HuH-7.5 (cell line): ENCODE data around the gene COL9A3.

ENCODE experiments used
- DNase-seq: peaks from one replicate; pipeline ENCODE4 v3.0.0; 2011; ENCODE audit warnings: low spot score

The COL9A3 gene

DNA sequence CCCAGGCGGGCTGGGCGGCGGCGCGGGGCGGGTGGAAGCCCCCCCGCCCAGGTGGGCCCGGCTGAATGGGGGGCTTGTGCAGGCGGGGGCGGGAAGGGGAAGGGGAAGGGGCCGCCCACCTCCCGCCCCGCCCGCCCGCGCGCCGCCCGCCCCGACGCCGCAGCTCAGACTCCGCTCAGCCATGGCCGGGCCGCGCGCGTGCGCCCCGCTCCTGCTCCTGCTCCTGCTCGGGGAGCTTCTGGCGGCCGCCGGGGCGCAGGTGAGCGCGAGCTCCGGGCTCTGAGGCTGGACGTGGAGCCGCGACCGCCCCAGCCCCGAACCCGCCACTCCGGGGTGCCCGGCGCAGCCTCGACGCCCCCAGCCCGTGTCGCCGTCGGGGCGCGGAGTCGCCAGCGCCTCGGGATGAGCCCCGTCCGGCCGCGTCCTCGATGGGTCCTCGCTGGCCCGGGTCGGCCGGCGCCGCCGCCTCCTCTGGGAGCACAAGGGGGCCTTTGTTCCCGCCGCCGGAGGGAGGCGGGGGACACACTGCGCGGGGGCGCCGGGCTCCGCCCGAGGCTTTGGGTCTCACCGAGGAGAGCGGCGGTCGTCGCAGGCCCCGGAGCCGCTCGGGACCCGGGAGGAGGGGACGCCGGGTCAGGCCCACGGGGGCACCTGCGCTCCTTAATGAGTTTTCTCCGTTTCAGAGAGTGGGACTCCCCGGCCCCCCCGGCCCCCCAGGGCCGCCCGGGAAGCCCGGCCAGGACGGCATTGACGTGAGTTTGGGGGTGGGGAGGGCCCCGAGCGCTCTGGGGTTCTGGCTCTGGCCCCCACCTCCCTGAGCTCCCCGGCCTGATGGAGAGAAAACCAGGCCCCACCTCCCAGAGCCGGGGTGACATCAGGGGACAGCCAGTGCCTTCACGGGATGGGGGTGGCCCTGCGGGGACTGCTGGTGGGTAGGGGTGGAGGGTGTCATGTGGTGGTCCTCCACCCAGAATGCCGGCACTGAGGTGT, at the start of gene COL9A3:
Gene COL9A3 (plus strand): TSS at position 167 of the 990 bp plus-strand sequence. CDS start 15 bp downstream, at position 182.
- DNase-seq, result no peak

DNA sequence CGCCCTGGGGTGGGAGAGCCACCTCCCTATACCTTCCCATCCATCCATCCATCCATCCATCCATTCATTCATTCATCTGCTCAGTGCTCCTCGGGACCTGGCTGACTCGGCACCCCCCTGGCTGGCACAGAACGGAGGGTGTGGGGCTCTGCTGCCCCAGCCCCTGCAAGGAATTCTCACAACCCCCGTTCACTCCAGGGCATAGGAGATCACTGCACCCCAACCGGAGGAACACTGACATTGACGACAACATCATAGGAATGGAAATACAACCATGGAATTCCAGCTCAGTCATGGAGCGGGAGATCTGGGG, 48.7 kb upstream of the COL9A3 start:
- no peak for DNase-seq

DNA sequence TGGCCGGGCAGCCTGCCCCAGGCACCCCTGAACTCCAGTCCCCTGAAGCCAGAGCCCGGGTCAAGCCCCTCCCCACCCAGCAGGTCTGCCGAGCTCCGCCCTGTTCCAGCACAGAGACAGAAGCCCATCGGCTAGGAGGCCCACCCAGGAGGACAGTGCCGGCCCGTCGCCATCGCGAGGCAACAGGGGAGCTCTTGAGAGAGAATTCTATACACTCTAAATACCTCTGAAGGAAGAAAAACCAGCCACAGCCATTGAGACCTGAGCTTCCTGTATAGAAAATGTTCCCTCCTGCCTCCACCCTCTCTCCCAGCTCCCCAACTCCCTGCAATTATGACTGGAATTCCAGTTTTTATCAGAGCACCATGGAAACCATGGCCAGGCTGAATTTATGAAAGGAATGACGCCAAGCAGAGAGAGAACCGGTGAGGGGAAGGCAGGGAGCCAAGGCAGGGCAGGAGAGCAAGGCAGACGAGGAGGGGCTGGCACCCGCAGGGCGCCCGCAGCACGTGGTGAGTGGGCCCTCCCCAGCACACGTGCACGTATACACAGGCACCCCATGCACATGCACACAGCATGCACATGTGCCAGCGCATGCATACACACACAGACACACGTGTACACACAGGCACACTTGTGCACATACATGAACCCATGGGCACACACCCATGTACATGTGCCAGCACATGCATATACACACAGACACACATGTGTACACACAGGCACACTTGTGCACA, 48.1 kb upstream of the COL9A3 start:
- DNase-seq, result no peak

DNA sequence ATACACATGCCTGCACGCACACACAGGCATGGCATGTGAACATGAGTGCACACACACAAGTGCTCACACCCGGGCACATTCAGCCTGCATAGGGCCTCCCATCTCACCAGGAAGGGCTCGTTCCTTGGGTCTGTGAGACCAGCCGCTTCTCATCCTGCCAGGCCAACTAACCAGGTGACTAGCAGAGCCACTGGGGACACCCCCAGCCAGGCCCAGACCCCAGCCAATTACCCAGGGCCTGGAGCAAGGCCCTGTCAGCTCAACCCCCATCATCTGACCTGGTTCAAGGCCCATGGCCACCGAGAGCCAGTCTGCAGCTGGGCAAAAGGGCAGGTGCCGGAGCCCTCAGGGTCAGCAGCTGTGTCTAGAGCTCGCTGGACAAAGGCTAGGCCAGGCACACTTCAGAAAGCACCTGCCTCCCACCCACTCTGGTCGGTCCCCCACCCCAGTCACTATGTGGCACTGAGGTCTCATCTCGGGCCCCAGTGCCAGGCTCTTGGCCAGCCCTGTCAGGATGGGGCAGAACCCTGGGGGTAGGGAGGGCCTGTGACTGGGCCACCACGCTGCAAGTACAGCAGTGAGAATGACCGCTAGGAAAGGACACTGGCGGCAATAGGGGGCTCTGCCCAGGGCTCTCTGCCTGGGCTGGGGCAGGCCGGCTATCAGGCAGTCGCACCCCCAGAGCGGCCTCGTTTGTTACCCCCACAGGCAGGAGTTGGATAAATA, 47.3 kb upstream of the COL9A3 start:
- DNase-seq, result no peak

DNA sequence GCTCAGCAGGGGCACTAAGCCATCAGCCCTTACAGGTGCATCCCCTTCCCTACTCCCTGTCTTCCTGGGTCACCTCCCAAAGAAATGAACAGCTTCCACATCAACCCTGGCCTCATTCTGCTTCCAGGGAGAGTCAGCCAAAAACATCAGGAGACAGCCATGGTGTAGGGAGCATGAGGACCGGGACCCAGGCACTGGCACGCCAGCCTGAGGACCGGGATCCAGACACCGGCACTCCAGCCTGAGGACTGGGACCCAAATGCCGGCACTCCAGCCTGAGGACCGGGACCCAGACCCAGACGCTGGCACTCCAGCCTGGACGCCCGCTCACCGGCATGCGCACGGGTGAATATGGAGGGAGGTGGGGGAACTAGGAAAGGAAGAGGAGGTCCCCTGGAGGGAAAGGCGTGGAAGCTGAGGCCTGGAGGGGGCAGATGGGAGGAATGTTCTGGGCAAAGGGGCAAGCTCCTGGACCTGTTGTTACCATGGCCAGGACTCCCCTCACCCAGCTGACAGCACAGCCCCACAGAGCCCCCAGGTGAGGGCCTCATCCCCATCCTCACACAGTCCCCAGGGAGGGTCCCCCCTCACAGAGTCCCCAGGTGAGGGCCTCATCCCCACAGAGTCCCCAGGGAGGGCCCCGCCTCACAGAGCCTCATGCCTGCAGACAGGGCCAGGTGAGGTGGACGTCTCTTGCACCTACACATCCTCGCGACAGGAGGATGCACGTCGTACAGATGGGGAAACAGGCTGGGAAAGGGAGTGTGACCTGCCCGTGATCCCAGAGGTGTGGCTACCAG, 46.5 kb upstream of the COL9A3 start:
- no peak for DNase-seq

DNA sequence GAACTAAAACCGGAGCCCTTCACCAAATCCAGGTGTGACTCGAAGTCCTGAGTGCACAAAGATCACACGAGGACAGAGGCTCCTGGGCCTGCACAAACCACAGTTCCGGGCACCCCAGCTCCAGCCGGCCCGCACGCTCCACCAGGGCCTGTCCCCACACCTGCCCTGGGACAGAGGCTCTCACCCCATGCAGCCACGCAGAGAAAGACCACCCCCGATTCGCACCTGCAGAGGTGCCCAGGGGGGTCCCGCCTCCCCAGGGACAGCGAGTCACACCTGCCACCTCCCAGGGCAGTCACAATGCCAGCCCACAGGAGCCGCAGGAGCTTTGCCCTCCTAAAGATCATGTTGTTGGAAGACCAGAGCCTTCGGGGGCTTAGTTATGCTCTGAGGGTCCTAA, 45.9 kb upstream of the COL9A3 start:
- DNase-seq, result no peak

DNA sequence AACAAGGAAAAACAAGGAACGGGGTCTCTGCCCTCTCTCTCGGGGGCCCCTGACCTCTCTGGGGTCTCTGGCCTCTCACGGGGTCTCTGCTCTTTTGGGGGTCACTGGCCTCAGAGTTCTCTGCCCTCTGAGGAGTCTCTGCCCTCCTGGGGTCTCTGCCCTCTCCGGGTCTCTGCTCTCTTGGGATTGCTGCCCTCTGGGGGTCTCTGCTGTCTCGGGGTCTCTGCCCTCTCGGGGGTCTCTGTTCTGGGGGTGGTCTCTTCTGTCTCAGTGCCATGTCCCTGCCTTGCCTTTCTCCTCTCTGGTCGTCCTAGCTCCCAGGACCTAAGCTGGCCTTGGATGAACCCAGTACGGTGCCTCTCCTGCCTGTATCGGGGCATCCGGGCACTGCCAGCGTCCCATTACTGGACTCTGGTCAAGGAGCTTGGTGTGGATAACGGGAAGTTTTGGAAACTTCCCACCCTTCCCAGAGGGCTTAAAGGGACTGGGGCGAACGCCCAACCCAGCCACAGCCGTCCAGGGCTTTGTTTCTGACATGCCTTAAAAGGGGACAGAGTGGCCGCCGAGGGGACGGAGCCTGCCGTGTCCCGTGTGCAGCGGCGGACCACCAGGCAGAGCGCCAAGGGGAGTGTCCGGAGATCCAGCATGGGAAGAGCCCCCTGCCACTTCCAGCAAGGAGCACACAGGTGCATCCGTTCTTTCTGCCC, 45.3 kb upstream of the COL9A3 start:
- no peak for DNase-seq

DNA sequence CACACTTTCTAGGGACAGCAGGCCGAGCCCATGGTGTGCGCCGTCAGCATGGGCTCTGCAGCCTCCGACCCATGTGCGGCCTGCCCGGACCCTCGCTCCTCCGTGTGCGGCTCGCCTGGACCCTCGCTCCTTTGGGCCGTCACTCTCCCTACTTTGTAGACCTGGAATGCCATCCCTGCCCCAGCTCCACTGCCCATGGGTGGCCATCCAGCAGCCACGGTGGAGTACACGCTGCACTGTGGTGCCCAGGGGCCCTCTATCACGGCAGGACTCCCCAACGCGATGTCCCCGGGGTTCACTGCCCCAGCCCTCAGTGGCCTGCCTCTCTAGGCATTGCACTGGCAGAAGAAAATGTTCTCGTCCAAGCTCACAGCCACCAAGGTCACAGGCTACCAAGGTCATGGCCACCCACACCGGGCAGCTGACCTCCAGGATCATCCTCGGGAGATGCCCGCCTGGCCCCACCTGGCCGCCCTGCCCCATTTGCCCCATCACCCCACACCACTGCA, 44.7 kb upstream of the COL9A3 start:
- no peak for DNase-seq

DNA sequence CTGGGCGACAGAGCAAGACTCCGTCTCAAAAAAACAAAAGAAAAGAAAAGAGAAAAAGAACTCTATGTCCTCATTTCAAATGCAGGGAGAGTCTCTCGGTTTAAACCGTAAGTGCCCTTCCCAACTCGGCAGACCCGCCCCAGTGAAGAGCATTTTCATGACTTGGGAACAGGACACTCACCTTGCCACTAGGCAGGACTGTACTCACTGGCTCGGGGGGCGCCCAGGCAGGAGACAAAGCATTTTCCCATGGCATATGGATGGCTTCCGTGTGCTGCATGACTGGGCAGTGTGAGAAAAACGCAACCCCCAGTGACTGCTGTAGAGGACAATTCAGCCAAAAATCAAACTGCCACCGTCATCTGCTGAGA, 44.2 kb upstream of the COL9A3 start:
- no peak for DNase-seq

DNA sequence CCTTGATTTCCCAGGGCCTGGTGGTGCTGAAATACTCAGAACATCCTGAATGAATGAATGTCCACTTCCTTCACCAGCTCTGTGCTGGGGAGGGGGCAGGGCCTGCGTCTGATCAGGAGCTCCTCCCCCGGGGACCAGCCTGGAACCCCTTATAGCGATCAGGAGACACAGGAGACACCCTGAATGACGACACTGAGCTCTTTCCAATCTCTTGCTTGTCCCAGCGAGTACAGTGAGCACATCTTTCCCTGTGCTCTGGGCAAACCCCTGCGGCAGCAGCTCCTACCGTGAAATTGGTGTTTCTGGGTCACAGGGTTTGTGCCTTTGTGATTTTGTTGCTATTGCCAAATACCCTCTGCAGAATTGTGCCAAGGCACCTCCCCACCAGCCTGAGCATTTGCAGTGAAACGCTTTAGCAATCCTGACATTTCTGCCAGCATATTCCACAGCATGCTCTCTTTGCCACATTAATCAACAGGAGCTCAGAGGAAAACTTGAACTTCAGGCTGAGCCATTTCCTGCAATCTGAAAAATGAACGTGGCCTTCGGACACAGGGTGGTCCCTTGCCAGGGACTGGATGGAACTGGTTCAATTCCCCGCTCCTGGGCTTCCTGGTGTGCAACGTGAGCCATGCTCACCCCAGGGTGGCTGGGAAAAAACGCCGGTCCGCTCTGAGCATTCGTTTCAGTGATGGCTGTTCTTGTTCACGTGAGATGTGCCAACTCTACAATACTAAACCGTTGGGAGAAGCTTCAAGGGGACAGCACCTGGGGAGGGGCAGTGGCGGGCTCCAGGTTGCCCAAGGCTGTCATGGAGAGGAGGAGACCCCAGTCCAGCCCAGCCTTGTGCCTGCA, 43.6 kb upstream of the COL9A3 start:
- DNase-seq, result no peak

DNA sequence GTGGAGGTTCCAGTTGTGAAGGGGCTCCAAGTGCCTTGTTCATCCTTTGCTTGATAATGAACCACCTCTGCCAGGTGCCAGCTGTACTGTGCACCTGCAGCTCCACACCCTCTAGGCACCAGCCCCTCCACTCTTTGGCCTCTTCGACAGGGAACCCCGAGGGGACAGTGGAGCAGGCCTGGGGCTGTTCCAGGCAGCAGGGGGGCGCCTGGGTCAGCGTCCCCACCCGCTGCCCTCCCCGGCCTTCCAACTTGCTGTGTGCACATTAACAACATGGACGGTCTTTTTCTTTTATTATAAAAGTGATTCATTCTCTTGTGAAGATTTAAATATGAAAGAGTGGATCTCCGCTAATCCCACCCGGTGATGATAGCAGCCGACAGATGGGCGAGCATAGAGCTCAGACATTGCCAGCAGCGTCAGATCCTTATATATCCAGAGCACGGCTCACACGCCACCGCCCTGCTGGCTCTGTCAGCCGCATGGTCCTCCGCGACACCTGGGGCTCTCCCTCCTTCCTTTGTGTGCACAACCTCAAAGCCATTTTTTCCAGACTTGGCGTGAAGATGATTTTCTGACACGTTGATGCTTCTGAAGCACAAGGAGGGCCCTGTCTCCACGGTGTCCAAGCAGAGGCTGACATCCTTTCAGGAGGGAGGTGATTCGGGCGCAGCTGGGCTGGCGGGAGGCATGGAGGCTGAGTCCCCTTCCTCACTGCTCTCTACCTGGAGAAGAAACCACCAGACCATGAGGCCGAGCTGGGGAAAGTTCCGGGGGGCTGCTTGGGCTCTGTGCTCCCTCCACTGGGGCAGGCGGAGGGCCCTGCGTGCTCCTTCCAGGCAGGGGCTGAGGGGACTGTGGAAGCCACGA, 42.8 kb upstream of the COL9A3 start:
- no peak for DNase-seq

DNA sequence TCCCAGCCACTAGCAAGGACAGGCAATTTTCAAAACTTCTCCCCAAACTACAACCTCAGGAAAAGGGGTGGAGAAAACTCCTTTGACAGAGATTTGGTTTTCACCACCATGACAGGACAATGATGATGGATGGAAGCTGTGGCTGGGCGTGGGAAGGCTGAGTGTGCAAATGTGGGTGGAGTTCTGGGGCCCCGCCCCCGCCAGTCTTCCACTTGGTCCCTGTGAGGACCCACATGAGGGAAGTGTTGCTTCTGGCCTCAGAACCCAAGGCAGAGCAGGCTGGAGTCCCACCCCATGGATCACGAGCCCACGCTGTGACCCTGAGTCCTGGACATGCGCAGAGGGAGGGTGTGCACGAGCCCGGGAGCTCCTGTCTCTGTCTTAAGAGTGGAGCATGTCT, 42.1 kb upstream of the COL9A3 start:
- no peak for DNase-seq

DNA sequence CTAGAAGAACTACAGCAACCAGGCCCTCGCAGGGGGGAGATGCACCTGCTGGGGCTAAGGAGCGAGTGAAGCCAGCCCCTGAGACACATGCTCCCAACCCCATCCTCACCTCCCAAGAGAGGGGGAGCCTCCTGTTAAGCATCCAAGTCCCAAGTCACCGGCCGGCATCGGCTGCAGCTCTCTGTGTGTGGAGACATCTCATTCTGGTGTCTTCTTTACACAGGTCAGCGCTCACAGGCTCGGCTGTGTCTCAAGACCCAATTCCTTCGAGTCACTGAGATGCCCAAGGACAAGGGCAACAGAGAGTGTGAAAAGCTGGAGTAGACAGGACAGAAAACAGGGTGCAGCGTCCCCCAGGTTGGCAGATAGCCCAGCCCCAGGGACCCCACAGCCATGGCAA, 41.6 kb upstream of the COL9A3 start:
- no peak for DNase-seq

DNA sequence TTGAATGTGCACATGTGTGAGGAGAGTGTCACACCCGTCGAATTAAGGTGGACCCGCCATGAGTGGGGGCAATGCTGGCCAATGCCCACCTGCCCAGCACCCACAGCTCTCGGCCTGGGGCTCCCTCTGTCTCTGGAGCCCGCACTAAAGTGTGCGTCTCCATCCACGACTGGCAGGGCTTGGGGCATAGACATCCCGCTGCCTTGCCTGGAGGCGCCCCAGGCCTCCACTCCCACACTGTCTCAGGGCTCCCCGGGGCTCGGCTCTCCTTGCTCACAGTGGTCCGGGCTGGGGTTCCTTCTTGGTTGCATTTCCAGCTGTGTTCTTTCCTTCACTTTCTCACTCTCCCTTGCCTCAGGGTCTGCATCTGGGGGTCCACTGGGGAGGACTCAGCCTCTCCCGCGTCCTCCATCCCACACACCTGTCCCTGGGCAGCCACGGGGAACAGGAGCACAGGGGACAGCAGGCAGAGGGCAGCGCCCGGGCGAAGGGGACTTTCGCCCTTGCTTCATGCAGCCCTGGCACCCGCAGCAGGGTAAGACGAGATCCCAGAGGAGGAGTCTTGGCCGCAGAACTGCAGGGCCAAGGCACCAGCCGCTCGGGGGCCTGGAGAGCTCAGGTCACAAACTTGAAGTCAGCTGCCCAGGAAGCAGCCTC, 40.7 kb upstream of the COL9A3 start:
- DNase-seq, result no peak

DNA sequence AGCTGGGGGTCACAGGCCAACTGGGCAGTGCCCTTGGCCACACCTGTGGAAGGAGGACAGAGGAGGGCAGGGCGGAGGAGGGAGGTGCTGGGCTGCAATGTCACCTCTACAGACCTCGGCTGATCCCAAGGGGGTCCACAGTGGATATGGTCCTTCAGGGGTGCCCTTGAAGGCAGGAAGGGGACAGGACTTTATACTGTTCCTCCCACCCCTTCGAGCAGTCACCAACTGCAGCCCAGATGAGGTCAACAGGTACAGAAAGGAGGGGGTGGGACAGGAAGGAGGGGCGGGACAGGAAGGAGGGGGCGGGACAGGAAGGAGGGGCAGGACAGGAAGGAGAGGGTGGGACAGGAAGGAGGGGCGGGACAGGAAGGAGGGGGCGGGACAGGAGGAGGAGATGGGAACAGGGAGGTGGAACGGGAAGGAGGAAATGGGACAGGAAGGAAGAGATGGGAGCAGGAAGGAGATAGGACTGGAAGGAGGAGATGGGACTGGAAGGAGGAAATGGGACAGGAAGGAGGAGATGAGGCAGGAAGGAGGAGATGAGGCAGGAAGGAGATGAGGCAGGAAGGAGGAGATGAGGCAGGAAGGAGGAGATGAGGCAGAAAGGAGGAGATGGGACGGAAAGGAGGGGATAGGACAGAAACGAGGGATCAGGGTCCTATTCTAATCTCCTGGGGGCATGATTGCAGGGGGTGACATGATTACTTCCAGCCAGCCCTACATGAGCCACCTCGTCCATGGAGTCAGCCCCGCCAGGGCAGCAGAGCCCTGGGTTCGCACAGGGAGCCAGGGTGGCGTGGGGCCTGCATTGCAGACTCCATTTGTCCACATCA, 39.9 kb upstream of the COL9A3 start:
- no peak for DNase-seq

DNA sequence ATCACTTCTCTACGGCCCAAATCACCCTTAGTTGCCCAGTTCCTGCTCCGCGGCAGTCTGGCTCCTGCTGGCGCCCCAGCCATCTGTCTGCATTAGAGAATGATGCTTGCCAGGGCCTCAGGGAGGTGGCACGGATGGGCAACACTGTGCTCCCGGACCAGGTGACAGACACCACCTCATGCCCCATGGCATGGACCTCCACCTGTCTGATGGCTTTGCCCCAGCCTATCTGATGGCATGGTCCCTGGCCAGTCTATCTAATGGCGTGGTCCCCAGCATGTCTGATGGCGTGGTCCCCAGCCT, 39.4 kb upstream of the COL9A3 start:
- DNase-seq, result no peak

DNA sequence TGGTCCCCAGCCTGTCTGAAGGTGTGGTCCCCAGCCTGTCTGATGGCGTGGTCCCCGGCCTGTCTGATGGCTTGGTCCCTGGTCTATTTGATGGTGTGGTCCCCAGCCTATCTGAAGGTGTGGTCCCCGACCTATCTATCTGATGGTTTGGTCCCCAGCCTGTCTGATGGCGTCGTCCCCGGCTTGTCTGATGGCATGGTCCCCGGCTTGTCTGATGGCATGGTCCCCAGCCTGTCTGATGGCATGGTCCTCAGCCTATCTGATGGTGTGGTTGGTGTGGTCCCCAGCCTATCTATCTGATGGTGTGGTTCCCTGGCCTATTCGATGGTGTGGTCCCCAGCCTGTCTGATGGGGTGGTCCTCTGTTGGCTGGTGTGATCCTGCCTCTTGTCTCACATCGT, 38.8 kb upstream of the COL9A3 start:
- no peak for DNase-seq
